GM12873 (cell line): Measurements from ENCODE around the gene PLAC8.

Experiments
- CTCF ChIP-seq: IDR thresholded peaks from 2 replicates; pipeline ENCODE4 v1.5.1; 2012; ENCODE audit warnings: low read depth, mild to moderate bottlenecking, moderate library complexity, low read length, control low read depth; ENCODE audit not compliant: insufficient read depth; ENCODE audit errors: missing control alignments

PLAC8 gene

GRCh38 chr4:83114576-83114975 lies at the start of gene PLAC8:
Gene PLAC8 (minus strand): TSS chr4:83114729. CDS start chr4:83107921, 6,808 bp downstream.
- TF ChIP-seq CTCF = no peak

GRCh38 chr4:83153417-83153816 lies 38.9 kb upstream of the PLAC8 start:
- TF ChIP-seq CTCF = no peak

- TF ChIP-seq CTCF = no peak
Observed at GRCh38 chr4:83152746-83153145, 38.2 kb upstream of the PLAC8 start.

GRCh38 chr4:83151651-83152050 lies 37.1 kb upstream of the PLAC8 start:
- TF ChIP-seq CTCF = no peak

- TF ChIP-seq CTCF = no peak
Observed at GRCh38 chr4:83150653-83151330, 36.3 kb upstream of the PLAC8 start.

- TF ChIP-seq CTCF = no peak
Observed at GRCh38 chr4:83149865-83150652, 35.5 kb upstream of the PLAC8 start.

GRCh38 chr4:83146841-83147240 lies 32.3 kb upstream of the PLAC8 start:
- no peak for TF ChIP-seq CTCF
